CD4-positive, CD25-positive, alpha-beta regulatory T cell (primary cell): Measurements from ENCODE around the gene MYOM1. TPM values are rescaled to one million over a fixed set of nuclear protein-coding genes. Genes with fewer than 3 reads are reported as not detected.
A peak's percentile ranks its signal among the peaks of the same experiment; 100 is the strongest.
"Not testable (repeated sequence)": the region's sequence is repeated elsewhere in the genome, so short reads cannot be mapped to it uniquely, and the experiment has no call there.

Experiments
- ATAC-seq, 2 donors: fragments of 150-1000 bp; cut with Tn5 transposase; one replicate each; pipeline ENCODE4 v1.10.0; 2021; ENCODE audit warnings: low read depth in 2 of 2, moderate number of reproducible peaks in 2 of 2, moderate library complexity in 1 of 2
- DNase-seq, 3 donors: peaks; one replicate each; pipeline versions ENCODE4 v3.0.0 to v3.0.0-alpha.2; 2012 to 2022; ENCODE audit warnings: mixed read lengths in 1 of 3
- H3K27ac ChIP-seq: one replicate; pipeline ENCODE4 v1.7.0; 2013; ENCODE audit warnings: mild to moderate bottlenecking, low read length; ENCODE audit not compliant: insufficient read depth, poor library complexity, severe bottlenecking
- H3K27me3 ChIP-seq: one replicate; pipeline ENCODE4 v1.7.0; 2013; ENCODE audit warnings: low read length; ENCODE audit not compliant: control insufficient read depth, insufficient read depth
- H3K36me3 ChIP-seq: one replicate; pipeline ENCODE4 v1.7.0; 2013; ENCODE audit warnings: mild to moderate bottlenecking, low read length, moderate library complexity; ENCODE audit not compliant: control insufficient read depth, insufficient read depth
- H3K4me1 ChIP-seq: 2 replicates; pipeline ENCODE4 v1.7.0; 2013; ENCODE audit warnings: mild to moderate bottlenecking, low read length; ENCODE audit not compliant: insufficient read depth, control insufficient read depth, poor library complexity, severe bottlenecking
- H3K4me3 ChIP-seq: one replicate; pipeline ENCODE4 v1.7.0; 2013; ENCODE audit warnings: low read depth, mild to moderate bottlenecking, low read length, moderate library complexity
- H3K9me3 ChIP-seq, 2 experiments: 1 replicate in 1 of 2; 2 replicates in 1 of 2; pipeline ENCODE4 v1.7.0; 2013; ENCODE audit warnings: low read length in 2 of 2, mild to moderate bottlenecking in 1 of 2, moderate library complexity in 1 of 2; ENCODE audit not compliant: control insufficient read depth in 2 of 2
- H3K27ac Mint-ChIP-seq, 3 donors: one replicate each; pipeline ENCODE4 v1.8.0; 2020 to 2022; ENCODE audit warnings: mild to moderate bottlenecking in 3 of 3, mixed read lengths in 3 of 3, moderate library complexity in 2 of 3
- H3K27me3 Mint-ChIP-seq: one replicate; pipeline ENCODE4 v1.8.0; 2022; ENCODE audit warnings: mild to moderate bottlenecking, mixed read lengths
- H3K36me3 Mint-ChIP-seq: one replicate; pipeline ENCODE4 v1.8.0; 2020; ENCODE audit warnings: mixed read lengths
- H3K4me1 Mint-ChIP-seq, 4 donors: one replicate each; pipeline ENCODE4 v1.8.0; 2020 to 2022; ENCODE audit warnings: mixed read lengths in 4 of 4, mild to moderate bottlenecking in 1 of 4
- H3K4me3 Mint-ChIP-seq, 4 donors: one replicate each; pipeline ENCODE4 v1.8.0; 2020 to 2022; ENCODE audit warnings: mild to moderate bottlenecking in 4 of 4, mixed read lengths in 4 of 4, moderate library complexity in 3 of 4
- H3K9me3 Mint-ChIP-seq, 7 donors: one replicate each; pipeline ENCODE4 v1.8.0; 2020 to 2022; ENCODE audit warnings: mixed read lengths in 7 of 7, mild to moderate bottlenecking in 3 of 7, moderate library complexity in 2 of 7
- polyA plus RNA-seq, 4 donors: library from polyadenylated mRNA; unstranded; fragments of 300-500 nt; fragmentation: Illumina TruSeq; gene quantifications; one replicate each; pipeline ENCODE4 v1.2.3, GENCODE V29; 2021
- total RNA-seq: library from RNA; stranded (reverse); gene quantifications from one replicate; pipeline ENCODE4 v1.2.3, GENCODE V29; 2022

The MYOM1 gene
- total and polyA plus RNA-seq, 5 donors from 2014 or later: 0.03 to 1.4 (median 0.49) TPM

GRCh38 chr18:3053081-3053480 is 166.7 kb downstream of the MYOM1 start:
- H3K36me3 Mint-ChIP-seq: no peaks in the 10 kb centered on the region
- H3K27ac Mint-ChIP-seq: peak overlapping the region in 1 of 3 donors; percentile 59
- Histone ChIP-seq H3K4me1 (peaks cover 5% of the 10 kb centered on the region), H3K9me3 (no peaks in the 10 kb centered on the region), H3K27me3 (no peaks in the 10 kb centered on the region), H3K27ac (no peak overlapping the region), H3K36me3 (no peaks in the 10 kb centered on the region), H3K4me3 (no peak overlapping the region)
- DNase-seq: no peak
- H3K27me3 Mint-ChIP-seq: peaks cover 10% of the 10 kb centered on the region
- peaks cover under 1 to 19% (median 8%) of the 10 kb centered on the region in 4 donors for H3K4me1 Mint-ChIP-seq
- ATAC-seq: no peak
- H3K9me3 Mint-ChIP-seq: peaks cover 0 to 8% (median 0%) of the 10 kb centered on the region in 7 donors
- H3K4me3 Mint-ChIP-seq: no peak overlapping the region

- no peak for ATAC-seq
Observed at GRCh38 chr18:3052411-3052758, 167.4 kb downstream of the MYOM1 start.

GRCh38 chr18:3051718-3052410 is 167.9 kb downstream of the MYOM1 start:
- Histone ChIP-seq H3K9me3 (no peaks in the 10 kb centered on the region), H3K36me3 (no peaks in the 10 kb centered on the region), H3K27me3 (no peaks in the 10 kb centered on the region), H3K27ac (no peak overlapping the region), H3K4me1 (no peaks in the 10 kb centered on the region), H3K4me3 (no peak overlapping the region)
- Mint-ChIP-seq H3K4me3 (no peak overlapping the region), H3K36me3 (no peaks in the 10 kb centered on the region), H3K9me3 (peaks cover 0 to 8% (median 0%) of the 10 kb centered on the region in 7 donors), H3K4me1 (peaks cover 0 to 10% (median 4%) of the 10 kb centered on the region in 4 donors), H3K27me3 (peaks cover 10% of the 10 kb centered on the region), H3K27ac (peak overlapping the region in 1 of 3 donors; percentile 34)
- DNase-seq (no peak), ATAC-seq (no peak)

More at GRCh38 chr18:3052411-3052758, 167.4 kb downstream of the MYOM1 start:
- Histone ChIP-seq H3K27me3 (no peaks in the 10 kb centered on the region), H3K27ac (no peak overlapping the region), H3K4me3 (no peak overlapping the region), H3K9me3 (no peaks in the 10 kb centered on the region), H3K4me1 (no peaks in the 10 kb centered on the region), H3K36me3 (no peaks in the 10 kb centered on the region)
- no peak for DNase-seq
- Mint-ChIP-seq H3K27me3 (peaks cover 10% of the 10 kb centered on the region), H3K4me1 (peaks cover 0 to 13% (median 6%) of the 10 kb centered on the region in 4 donors), H3K9me3 (peaks cover 0 to 8% (median 0%) of the 10 kb centered on the region in 7 donors), H3K4me3 (no peak overlapping the region), H3K36me3 (no peaks in the 10 kb centered on the region), H3K27ac (peak overlapping the region in 2 of 3 donors; percentile 0 to 44)

- H3K9me3 Mint-ChIP-seq, H3K9me3 ChIP-seq, H3K27ac Mint-ChIP-seq, H3K36me3 ChIP-seq, H3K27me3 ChIP-seq, H3K27ac ChIP-seq, DNase-seq, H3K27me3 Mint-ChIP-seq, H3K4me1 ChIP-seq, H3K4me3 ChIP-seq, H3K36me3 Mint-ChIP-seq, H3K4me3 Mint-ChIP-seq, ATAC-seq: not testable (repeated sequence)
- H3K4me1 Mint-ChIP-seq: peaks cover 0 to 16% (median 4%) of the 10 kb centered on the region in 4 donors
Observed at GRCh38 chr18:3049897-3050454, 169.8 kb downstream of the MYOM1 start.

GRCh38 chr18:3048820-3049349 is 170.9 kb downstream of the MYOM1 start:
- Mint-ChIP-seq H3K27me3 (peaks cover 6% of the 10 kb centered on the region), H3K4me1 (peaks cover 0 to 16% (median 4%) of the 10 kb centered on the region in 4 donors), H3K27ac (no peak overlapping the region), H3K9me3 (peaks cover 0 to 8% (median 0%) of the 10 kb centered on the region in 7 donors), H3K36me3 (no peaks in the 10 kb centered on the region), H3K4me3 (no peak overlapping the region)
- Histone ChIP-seq H3K27ac (no peak overlapping the region), H3K27me3 (no peaks in the 10 kb centered on the region), H3K9me3 (no peaks in the 10 kb centered on the region), H3K4me3 (no peak overlapping the region), H3K36me3 (no peaks in the 10 kb centered on the region), H3K4me1 (no peaks in the 10 kb centered on the region)
- no peak for ATAC-seq
- no peak for DNase-seq

GRCh38 chr18:3048121-3048520 is 171.6 kb downstream of the MYOM1 start:
- Mint-ChIP-seq H3K4me3 (no peak overlapping the region), H3K27ac (peak overlapping the region in 1 of 3 donors; percentile 9), H3K36me3 (no peaks in the 10 kb centered on the region), H3K4me1 (peaks cover 0 to 15% (median 4%) of the 10 kb centered on the region in 4 donors), H3K9me3 (peaks cover 0 to 2% (median 0%) of the 10 kb centered on the region in 7 donors), H3K27me3 (peaks cover under 1% of the 10 kb centered on the region)
- Histone ChIP-seq H3K27me3 (no peaks in the 10 kb centered on the region), H3K27ac (no peak overlapping the region), H3K4me3 (no peak overlapping the region), H3K9me3 (no peaks in the 10 kb centered on the region), H3K36me3 (no peaks in the 10 kb centered on the region), H3K4me1 (no peaks in the 10 kb centered on the region)
- ATAC-seq (no peak), DNase-seq (no peak)

DNA sequence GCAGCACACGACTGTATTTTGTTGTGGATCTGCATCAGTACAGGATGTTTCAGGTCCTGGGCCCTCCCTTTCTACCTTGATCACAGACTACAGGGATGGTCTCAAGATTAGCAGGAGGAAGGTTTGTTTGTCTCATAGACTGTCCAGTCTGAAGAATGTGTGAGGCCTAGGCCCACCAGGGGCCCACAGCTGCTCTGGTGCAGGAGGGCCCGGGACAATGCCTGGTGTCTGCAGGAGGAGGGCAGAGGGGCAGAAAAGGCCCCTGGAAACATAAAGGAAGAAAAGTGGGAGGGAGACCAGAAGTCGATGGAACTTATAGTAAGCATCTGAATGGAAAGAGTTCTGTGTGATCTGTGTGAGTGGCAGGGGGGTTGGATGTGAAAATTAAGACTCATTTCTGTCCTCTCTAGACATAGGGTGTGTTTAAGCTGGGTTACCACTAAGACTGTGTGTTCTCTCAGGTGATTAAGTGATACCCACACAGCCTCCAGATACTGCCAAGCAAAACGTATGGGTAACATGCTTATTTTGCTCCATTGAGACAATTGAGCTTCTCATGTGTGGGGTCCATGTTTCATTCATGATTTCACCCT is 173.5 kb downstream of the MYOM1 start:
- Histone ChIP-seq H3K27me3 (no peaks in the 10 kb centered on the region), H3K27ac (no peak overlapping the region), H3K4me1 (no peaks in the 10 kb centered on the region), H3K4me3 (no peak overlapping the region), H3K36me3 (no peaks in the 10 kb centered on the region), H3K9me3 (no peaks in the 10 kb centered on the region)
- H3K4me1 Mint-ChIP-seq: peaks cover 0 to 9% (median under 1%) of the 10 kb centered on the region in 4 donors
- no peaks in the 10 kb centered on the region for H3K36me3 Mint-ChIP-seq
- no peaks in the 10 kb centered on the region for H3K9me3 Mint-ChIP-seq
- peak overlapping the region in 2 of 3 donors; percentile 30 to 69 for H3K27ac Mint-ChIP-seq
- DNase-seq (peak in 1 of 3 donors; percentile 16), ATAC-seq (no peak)
- H3K4me3 Mint-ChIP-seq: no peak overlapping the region
- H3K27me3 Mint-ChIP-seq: no peaks in the 10 kb centered on the region
